ENCODE data around the gene FNIP1. TPM values are rescaled to one million over a fixed set of nuclear protein-coding genes. Genes with fewer than 3 reads are reported as not detected.

The FNIP1 gene
- total and polyA plus RNA-seq, 2 of the 13 experiments (the other 11 are each of a cell fraction or from before 2014, with no cell fraction given) = 10.9 to 29.3 TPM

- TF ChIP-seq SSRP1 (CRISPR knock-in tag; IDR thresholded peaks at IDR 0.05) = no peak
- TF ChIP-seq ATF4 (CRISPR knock-in tag; IDR thresholded peaks at IDR 0.05) = peak in 1 of 2 experiments; percentile 73; a peak in 1 of 4 replicates
- peak; percentile 90 for TF ChIP-seq MIXL1 (CRISPR knock-in tag; IDR thresholded peaks at IDR 0.05)
- no peak for TF ChIP-seq ZBTB46 (CRISPR knock-in tag; IDR thresholded peaks at IDR 0.05; ENCODE audit: borderline replicate concordance)
- TF ChIP-seq PAXIP1 (CRISPR knock-in tag; conservative IDR thresholded peaks at IDR 0.05) = peak; percentile 69
- peak; percentile 92 for TF ChIP-seq FOXA3 (CRISPR knock-in tag; IDR thresholded peaks at IDR 0.05)
- no peak for TF ChIP-seq ZNF691 (CRISPR knock-in tag; IDR thresholded peaks at IDR 0.05; ENCODE audit: borderline replicate concordance, low read depth)
- TF ChIP-seq JUN (CRISPR knock-in tag; IDR thresholded peaks at IDR 0.05) = no peak
- TF ChIP-seq TRAFD1 (CRISPR knock-in tag; IDR thresholded peaks at IDR 0.05; ENCODE audit: borderline replicate concordance) = no peak
- TF ChIP-seq GATAD2A (CRISPR knock-in tag; IDR thresholded peaks at IDR 0.05) = peak; percentile 88
- no peak for TF ChIP-seq HIC2 (CRISPR knock-in tag; IDR thresholded peaks at IDR 0.05; ENCODE audit: low read depth)
- TF ChIP-seq RCOR2 (CRISPR knock-in tag; IDR thresholded peaks at IDR 0.05) = peak; percentile 87
- peak; percentile 44; the same call in 1 of the 2 replicates for TF ChIP-seq ZSCAN9 (CRISPR knock-in tag; IDR thresholded peaks at IDR 0.05; ENCODE audit: borderline replicate concordance)
- no peak; the same call in 1 of the 2 replicates for TF ChIP-seq FOXA1 (IDR thresholded peaks at IDR 0.05)
- TF ChIP-seq FOXA1 (CRISPR knock-in tag; IDR thresholded peaks at IDR 0.05) = peak; percentile 86
- TF ChIP-seq CREBL2 (CRISPR knock-in tag; IDR thresholded peaks at IDR 0.05; ENCODE audit: borderline replicate concordance) = no peak
- peak; percentile 20; the same call in 1 of the 2 replicates for TF ChIP-seq MXD4 (CRISPR knock-in tag; IDR thresholded peaks at IDR 0.05)
- TF ChIP-seq POLR2AphosphoS5 (IDR thresholded peaks at IDR 0.05; ENCODE audit: low read depth, low read length) = no peak
- no peak for TF ChIP-seq SIX1 (CRISPR knock-in tag; IDR thresholded peaks at IDR 0.05; ENCODE audit: borderline replicate concordance)
These were observed 166.4 kb downstream of the FNIP1 start (continued) for GRCh38 chr5:131630208-131630962.

Data from HepG2 (cell line).